MM.1S (cell line): ENCODE results near the gene CCNA2.

Experiments used
- EZH2 ChIP-seq: fragments of 300-600 bp; sonication (generic); optimal IDR thresholded peaks from 2 replicates; pipeline ENCODE3; 2017; ENCODE audit warnings: low read depth, mild to moderate bottlenecking, antibody characterized with exemption, low read length, mixed read lengths
- EZH2phosphoT487 ChIP-seq: fragments of 300-600 bp; sonication (generic); IDR thresholded peaks from 2 replicates; pipeline ENCODE4 v1.6.1; 2018; ENCODE audit warnings: antibody characterized with exemption, low read length
- TF ChIP-seq, protein P1 (sequence below): fragments of 300-600 bp; sonication (generic); IDR thresholded peaks from 2 replicates; pipeline ENCODE4 v1.5.1; 2016; ENCODE audit warnings: antibody characterized with exemption, low read length, mixed read lengths

DNA sequence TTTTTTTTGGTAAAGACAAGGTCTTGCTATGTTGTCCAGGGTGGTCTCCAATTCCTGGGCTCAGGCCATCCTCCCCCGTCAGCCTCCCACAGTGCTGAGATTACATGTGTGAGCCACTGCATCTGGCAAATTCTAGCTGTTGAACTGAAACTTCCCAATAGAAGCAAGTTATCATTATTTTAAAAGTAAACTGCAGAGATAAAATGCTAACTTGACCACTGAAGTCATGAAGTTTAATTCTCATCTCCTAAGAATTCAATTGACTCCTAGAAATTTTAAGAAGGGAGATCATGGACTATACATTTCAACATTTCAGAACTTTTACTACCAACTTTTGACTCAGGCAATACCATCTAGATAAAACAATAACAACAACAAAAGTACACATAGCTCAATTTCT lies 34.2 kb downstream of the CCNA2 start:
- TF ChIP-seq EZH2 (no peak), EZH2phosphoT487 (no peak)
- TF ChIP-seq, protein P1, sequence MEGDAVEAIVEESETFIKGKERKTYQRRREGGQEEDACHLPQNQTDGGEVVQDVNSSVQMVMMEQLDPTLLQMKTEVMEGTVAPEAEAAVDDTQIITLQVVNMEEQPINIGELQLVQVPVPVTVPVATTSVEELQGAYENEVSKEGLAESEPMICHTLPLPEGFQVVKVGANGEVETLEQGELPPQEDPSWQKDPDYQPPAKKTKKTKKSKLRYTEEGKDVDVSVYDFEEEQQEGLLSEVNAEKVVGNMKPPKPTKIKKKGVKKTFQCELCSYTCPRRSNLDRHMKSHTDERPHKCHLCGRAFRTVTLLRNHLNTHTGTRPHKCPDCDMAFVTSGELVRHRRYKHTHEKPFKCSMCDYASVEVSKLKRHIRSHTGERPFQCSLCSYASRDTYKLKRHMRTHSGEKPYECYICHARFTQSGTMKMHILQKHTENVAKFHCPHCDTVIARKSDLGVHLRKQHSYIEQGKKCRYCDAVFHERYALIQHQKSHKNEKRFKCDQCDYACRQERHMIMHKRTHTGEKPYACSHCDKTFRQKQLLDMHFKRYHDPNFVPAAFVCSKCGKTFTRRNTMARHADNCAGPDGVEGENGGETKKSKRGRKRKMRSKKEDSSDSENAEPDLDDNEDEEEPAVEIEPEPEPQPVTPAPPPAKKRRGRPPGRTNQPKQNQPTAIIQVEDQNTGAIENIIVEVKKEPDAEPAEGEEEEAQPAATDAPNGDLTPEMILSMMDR: no peak
